ENCODE data around the gene EMB. TPM values are rescaled to one million over a fixed set of nuclear protein-coding genes. Genes with fewer than 3 reads are reported as not detected.
A peak's percentile ranks its signal among the peaks of the same experiment; 100 is the strongest.
"Not testable (repeated sequence)": the region's sequence is repeated elsewhere in the genome, so short reads cannot be mapped to it uniquely, and the experiment has no call there.

Gene EMB
- total RNA-seq, 1 donor = 250 TPM

GRCh38 chr5:50441493-50441955 is 436 bp upstream of the EMB start:
- Histone ChIP-seq H3K4me1 (ENCODE audit: insufficient read depth, low read length) (peaks cover 70% of the 10 kb centered on the region), H3K27me3 (ENCODE audit: insufficient read depth, low read length) (no peaks in the 10 kb centered on the region), H3K4me3 (ENCODE audit: low read length) (peak overlapping the region; percentile 84), H3K9me3 (ENCODE audit: low read depth, low read length) (no peaks in the 10 kb centered on the region)

GRCh38 chr5:50439221-50439620 is 1.9 kb downstream of the EMB start:
- Histone ChIP-seq H3K27me3 (ENCODE audit: insufficient read depth, low read length) (no peaks in the 10 kb centered on the region), H3K4me1 (ENCODE audit: insufficient read depth, low read length) (peaks cover 63% of the 10 kb centered on the region), H3K9me3 (ENCODE audit: low read depth, low read length) (no peaks in the 10 kb centered on the region), H3K4me3 (ENCODE audit: low read length) (no peak overlapping the region)

GRCh38 chr5:50438060-50438459 is 3.0 kb downstream of the EMB start:
- peaks cover 68% of the 10 kb centered on the region for H3K4me1 ChIP-seq (ENCODE audit: insufficient read depth, low read length)
- H3K4me3 ChIP-seq (ENCODE audit: low read length); H3K27me3 ChIP-seq (ENCODE audit: insufficient read depth, low read length): not testable (repeated sequence)

GRCh38 chr5:50435168-50435567 is 5.9 kb downstream of the EMB start:
- Histone ChIP-seq H3K4me1 (ENCODE audit: insufficient read depth, low read length) (peaks cover 68% of the 10 kb centered on the region), H3K9me3 (ENCODE audit: low read depth, low read length) (no peaks in the 10 kb centered on the region), H3K27me3 (ENCODE audit: insufficient read depth, low read length) (no peaks in the 10 kb centered on the region), H3K4me3 (ENCODE audit: low read length) (no peak overlapping the region)

More at GRCh38 chr5:50438060-50438459, 3.0 kb downstream of the EMB start:
- H3K9me3 ChIP-seq (ENCODE audit: low read depth, low read length) = not testable (repeated sequence)

GRCh38 chr5:50431133-50431904 is 9.8 kb downstream of the EMB start:
- peaks cover 55% of the 10 kb centered on the region for H3K4me1 ChIP-seq (ENCODE audit: insufficient read depth, low read length)
- not testable (repeated sequence) for H3K9me3 ChIP-seq (ENCODE audit: low read depth, low read length); H3K4me3 ChIP-seq (ENCODE audit: low read length)

GRCh38 chr5:50423100-50423799 is 17.8 kb downstream of the EMB start:
- not testable (repeated sequence) for H3K4me3 ChIP-seq (ENCODE audit: low read length); H3K27me3 ChIP-seq (ENCODE audit: insufficient read depth, low read length); H3K9me3 ChIP-seq (ENCODE audit: low read depth, low read length)
- peaks cover 12% of the 10 kb centered on the region for H3K4me1 ChIP-seq (ENCODE audit: insufficient read depth, low read length)

More at GRCh38 chr5:50431133-50431904, 9.8 kb downstream of the EMB start:
- H3K27me3 ChIP-seq (ENCODE audit: insufficient read depth, low read length) = not testable (repeated sequence)

GRCh38 chr5:50421184-50421950 is 19.7 kb downstream of the EMB start:
- not testable (repeated sequence) for H3K4me3 ChIP-seq (ENCODE audit: low read length); H3K27me3 ChIP-seq (ENCODE audit: insufficient read depth, low read length); H3K9me3 ChIP-seq (ENCODE audit: low read depth, low read length)
- H3K4me1 ChIP-seq (ENCODE audit: insufficient read depth, low read length) = peaks cover 22% of the 10 kb centered on the region

GRCh38 chr5:50420343-50420935 is 20.6 kb downstream of the EMB start:
- no peaks in the 10 kb centered on the region for H3K9me3 ChIP-seq (ENCODE audit: low read depth, low read length)
- peaks cover 26% of the 10 kb centered on the region for H3K4me1 ChIP-seq (ENCODE audit: insufficient read depth, low read length)
- no peak overlapping the region for H3K4me3 ChIP-seq (ENCODE audit: low read length)
- H3K27me3 ChIP-seq (ENCODE audit: insufficient read depth, low read length) = no peaks in the 10 kb centered on the region

- H3K27me3 ChIP-seq (ENCODE audit: insufficient read depth, low read length) = not testable (repeated sequence)
These were observed 21.4 kb downstream of the EMB start for GRCh38 chr5:50419656-50420055.

GRCh38 chr5:50416637-50417036 is 24.5 kb downstream of the EMB start:
- not testable (repeated sequence) for H3K4me3 ChIP-seq (ENCODE audit: low read length); H3K27me3 ChIP-seq (ENCODE audit: insufficient read depth, low read length); H3K9me3 ChIP-seq (ENCODE audit: low read depth, low read length)
- peaks cover 33% of the 10 kb centered on the region for H3K4me1 ChIP-seq (ENCODE audit: insufficient read depth, low read length)

More at GRCh38 chr5:50419656-50420055, 21.4 kb downstream of the EMB start:
- not testable (repeated sequence) for H3K9me3 ChIP-seq (ENCODE audit: low read depth, low read length); H3K4me3 ChIP-seq (ENCODE audit: low read length)
- peaks cover 26% of the 10 kb centered on the region for H3K4me1 ChIP-seq (ENCODE audit: insufficient read depth, low read length)

- H3K4me1 ChIP-seq (ENCODE audit: insufficient read depth, low read length) = peaks cover 33% of the 10 kb centered on the region
- no peaks in the 10 kb centered on the region for H3K9me3 ChIP-seq (ENCODE audit: low read depth, low read length)
- H3K27me3 ChIP-seq (ENCODE audit: insufficient read depth, low read length) = no peaks in the 10 kb centered on the region
- no peak overlapping the region for H3K4me3 ChIP-seq (ENCODE audit: low read length)
These were observed 25.2 kb downstream of the EMB start for GRCh38 chr5:50415912-50416311.

GRCh38 chr5:50410932-50411331 is 30.2 kb downstream of the EMB start:
- peaks cover 17% of the 10 kb centered on the region for H3K4me1 ChIP-seq (ENCODE audit: insufficient read depth, low read length)
- H3K9me3 ChIP-seq (ENCODE audit: low read depth, low read length); H3K4me3 ChIP-seq (ENCODE audit: low read length); H3K27me3 ChIP-seq (ENCODE audit: insufficient read depth, low read length): not testable (repeated sequence)

- Histone ChIP-seq H3K9me3 (ENCODE audit: low read depth, low read length) (no peaks in the 10 kb centered on the region), H3K4me3 (ENCODE audit: low read length) (no peak overlapping the region), H3K27me3 (ENCODE audit: insufficient read depth, low read length) (no peaks in the 10 kb centered on the region), H3K4me1 (ENCODE audit: insufficient read depth, low read length) (peaks cover 8% of the 10 kb centered on the region)
These were observed 34.2 kb downstream of the EMB start for GRCh38 chr5:50406877-50407276.

GRCh38 chr5:50401336-50401735 is 39.8 kb downstream of the EMB start:
- Histone ChIP-seq H3K4me1 (ENCODE audit: insufficient read depth, low read length) (no peaks in the 10 kb centered on the region), H3K4me3 (ENCODE audit: low read length) (no peak overlapping the region), H3K9me3 (ENCODE audit: low read depth, low read length) (no peaks in the 10 kb centered on the region), H3K27me3 (ENCODE audit: insufficient read depth, low read length) (no peaks in the 10 kb centered on the region)
